Activated T-cell treated with anti-CD3 and anti-CD28 coated beads, Interleukin-2, amount 50 U/mL, for 1 hour (primary cell): ENCODE measurements around the gene RETN.

Experiments
- DNase-seq: peaks from one replicate; pipeline ENCODE4 v3.0.0-alpha.2; 2020

The RETN gene

DNA sequence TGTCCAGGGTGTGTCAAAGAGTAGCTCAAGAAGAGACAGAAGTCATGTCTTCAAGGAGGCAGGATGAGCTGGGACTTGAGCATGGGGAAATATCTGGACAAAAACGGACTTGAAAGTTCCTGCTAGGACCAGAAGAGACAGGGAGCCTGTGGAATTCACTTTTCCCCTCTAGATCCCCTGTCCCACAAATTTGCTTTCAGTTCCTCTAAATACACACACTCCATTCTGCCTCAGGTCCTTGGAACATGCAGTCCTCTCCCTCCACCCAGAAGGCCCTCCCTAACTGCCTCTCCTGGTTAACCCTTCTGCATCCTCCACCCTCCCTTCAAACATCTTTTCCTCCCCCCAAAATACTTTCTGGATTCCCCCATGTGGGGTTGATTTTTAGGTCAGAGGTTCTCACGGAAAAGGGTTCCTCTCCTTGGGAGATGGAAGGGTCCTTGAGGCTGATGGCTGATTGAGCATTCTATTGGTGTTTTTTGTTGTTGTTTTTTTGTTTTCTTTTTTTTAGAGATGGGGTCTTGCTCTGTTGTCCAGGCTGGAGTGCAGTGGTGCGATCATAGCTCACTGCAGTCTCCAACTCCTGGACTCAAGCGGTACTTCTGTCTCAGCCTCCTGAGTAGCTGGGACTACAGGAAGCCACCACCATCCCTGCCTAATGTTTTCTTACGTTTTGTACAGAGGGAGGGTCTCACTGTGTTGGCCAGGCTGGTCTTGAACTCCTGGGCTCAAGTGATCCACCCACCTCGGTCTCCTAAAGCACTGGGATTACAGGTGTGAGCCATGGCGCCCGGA is 6.9 kb upstream of the RETN start:
- DNase-seq, result no peak

DNA sequence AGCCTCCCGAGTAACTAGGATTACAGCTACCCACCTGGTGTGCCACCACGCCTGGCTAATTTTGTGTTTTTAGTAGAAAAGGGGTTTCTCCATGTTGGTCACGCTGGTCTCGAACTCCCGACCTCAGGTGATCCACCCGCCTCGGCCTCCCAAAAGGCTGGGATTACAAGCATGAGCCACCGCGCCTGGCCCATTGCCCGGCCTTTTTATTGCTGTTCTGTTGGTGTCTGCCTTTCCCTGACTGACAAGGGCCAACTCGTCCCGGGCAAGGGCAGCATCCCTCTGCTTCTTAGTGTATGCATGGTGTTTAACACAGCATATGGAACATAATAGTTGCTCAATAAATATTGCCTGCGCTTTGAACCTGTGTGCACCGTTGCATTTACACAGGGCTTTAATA is 6.2 kb upstream of the RETN start:
- no peak for DNase-seq

DNA sequence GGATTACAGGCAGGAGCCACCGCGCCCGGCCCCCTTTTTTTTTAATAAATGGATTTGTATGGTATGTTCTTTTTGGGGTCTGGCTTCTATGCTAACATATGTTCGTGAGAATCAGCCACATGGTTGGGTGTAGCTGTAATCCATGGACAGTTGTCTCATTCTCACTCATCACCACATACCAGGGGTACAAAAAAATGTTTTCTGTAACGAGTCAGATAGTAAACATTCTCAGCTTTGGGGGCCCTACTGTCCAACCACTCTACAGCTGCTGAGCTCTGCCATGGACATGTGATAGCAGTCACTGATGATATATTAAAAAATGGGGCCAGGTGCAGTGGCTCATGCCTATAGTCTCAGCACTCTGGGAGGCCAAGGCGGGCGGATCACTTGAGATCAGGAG is 5.1 kb upstream of the RETN start:
- DNase-seq, result no peak

DNA sequence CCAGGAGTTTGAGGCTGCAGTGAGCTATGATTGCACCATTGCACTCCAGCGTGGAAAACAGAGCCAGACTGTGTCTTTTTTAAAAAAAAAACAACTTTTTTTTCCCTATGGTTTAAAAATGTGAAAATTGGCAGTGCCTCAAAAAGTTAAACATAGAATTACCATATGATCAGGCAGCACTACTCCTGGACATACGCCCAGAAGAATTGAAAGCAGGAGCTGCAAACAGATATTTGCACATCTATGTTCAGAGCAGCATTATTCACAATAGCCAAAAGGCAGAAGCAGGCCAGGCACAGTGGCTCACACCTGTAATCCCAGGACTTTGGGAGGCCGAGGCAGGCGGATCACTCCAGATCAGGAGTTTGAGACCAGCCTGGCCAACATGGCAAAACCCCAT is 3.8 kb upstream of the RETN start:
- no peak for DNase-seq

DNA sequence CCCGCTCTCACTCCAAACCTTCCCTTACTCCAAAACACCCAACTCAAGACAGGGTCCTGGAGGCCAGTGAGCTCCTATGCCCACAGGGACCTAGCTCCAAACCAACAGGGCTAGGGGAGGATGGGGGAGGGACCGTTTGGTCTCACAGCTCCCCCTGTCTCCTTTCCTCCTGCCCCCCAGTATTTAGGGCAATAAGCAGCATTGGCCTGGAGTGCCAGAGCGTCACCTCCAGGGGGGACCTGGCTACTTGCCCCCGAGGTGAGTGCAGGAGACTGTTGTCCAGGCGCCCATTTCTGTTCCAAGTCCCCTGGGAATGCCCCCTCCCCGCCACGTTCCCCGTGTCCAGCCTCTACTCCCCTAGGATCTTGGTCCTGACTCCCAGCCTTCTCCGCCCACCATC is 792 bp downstream of the RETN start:
- DNase-seq, result no peak

DNA sequence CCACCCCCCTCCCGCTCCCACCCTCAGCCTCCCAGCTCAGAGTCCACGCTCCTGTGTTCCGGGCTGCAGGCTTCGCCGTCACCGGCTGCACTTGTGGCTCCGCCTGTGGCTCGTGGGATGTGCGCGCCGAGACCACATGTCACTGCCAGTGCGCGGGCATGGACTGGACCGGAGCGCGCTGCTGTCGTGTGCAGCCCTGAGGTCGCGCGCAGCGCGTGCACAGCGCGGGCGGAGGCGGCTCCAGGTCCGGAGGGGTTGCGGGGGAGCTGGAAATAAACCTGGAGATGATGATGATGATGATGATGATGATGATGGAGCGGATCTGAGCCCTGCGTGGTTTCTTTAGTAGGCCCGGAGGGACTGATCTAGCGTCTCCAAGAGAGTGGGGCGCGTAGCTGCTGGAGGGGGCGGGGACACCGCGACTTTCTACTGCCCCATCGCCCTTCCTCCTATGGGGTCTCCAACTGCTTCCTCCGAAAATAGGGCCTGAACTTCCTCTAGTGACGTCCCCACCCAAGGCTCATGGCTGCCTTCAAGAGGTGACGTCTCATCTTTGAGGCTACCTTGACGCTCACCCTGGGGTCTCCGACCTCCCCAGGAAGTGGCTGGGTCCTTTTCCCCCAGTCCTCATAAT is 1.4 kb downstream of the RETN start:
- no peak for DNase-seq

DNA sequence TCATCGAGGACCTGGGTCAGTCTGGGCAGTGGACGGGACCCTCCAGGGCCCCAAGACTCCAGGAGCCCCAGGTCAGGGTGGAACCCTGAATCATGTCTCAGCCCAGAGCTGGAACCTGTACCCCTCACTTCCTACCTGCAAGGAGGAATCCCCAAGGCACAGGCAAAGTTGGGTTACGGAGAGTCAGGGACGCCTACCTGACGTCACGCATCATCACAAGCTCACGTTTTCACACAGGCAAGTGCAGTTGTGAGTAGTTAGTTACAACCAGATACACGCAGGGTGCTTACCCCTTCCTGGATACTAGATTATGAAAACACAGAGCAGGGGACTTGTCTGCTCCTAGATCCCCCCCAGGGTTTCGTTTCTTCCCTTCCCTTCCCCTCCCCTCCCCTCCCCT is 1.9 kb downstream of the RETN start:
- DNase-seq, result no peak

DNA sequence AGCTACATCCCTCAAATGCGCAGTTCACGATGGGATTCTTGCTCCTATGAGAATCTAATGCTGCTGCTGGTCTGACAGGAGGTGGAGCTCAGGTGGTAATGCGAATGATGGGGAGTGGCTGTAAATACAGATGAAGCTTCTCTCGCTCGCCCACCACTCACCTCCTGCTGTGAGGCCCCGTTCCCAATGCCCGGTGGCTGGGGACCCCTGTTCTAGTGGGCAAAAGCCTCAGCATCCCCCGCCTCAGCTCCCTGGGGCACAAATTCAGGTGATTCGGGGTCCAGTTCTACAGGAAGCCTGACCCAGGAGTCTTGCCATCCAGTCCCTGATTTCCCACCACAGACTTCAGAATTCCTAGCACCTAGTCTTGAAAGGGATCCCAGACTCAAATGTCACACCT is 3.7 kb downstream of the RETN start:
- DNase-seq, result no peak

DNA sequence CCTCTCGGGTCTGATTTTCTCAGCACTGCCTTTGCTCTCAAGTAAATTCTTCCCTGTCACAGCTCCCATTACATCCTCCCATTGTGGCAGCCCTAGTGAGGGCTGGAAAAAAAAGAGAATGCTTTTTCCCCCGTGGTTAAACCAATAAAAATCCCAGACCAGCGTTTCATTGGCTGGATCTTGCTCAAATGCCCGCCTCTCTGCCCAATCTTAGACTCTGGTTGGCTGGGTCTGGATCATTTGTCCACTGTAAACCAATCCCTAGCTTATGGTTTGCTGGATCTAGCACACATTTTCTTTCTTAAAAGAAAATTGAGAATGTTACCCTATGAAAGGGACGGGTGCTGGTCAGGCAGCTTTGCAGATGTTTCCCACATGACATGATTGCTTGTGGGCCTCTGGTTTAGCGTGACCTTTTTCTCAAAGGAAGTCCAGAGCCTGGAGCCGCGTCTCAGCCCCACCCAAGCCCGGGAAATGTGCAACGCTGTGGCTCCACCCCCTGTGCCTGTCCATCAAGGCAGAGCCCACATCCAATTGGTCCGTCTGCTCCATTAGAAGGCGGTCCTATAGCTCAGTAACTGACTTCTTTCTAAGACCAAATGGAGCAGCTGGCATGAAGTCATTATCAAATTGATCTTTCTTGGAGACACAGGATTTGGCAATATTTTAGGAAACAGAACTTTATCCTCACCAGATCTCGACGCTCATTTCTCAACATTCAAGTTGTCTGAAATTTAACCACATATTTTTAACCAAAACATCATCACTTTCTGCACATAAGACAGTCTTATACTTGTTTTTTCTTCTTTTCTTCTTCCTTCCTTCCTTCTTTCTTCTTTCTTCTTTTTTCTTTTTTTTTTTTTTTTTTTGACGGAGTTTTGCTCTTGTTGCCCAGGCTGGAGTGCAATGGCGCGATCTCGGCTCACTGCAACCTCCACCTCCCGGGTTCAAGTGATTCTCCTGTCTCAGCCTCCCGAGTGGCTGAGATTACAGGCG is 5.5 kb downstream of the RETN start:
- DNase-seq, result no peak

DNA sequence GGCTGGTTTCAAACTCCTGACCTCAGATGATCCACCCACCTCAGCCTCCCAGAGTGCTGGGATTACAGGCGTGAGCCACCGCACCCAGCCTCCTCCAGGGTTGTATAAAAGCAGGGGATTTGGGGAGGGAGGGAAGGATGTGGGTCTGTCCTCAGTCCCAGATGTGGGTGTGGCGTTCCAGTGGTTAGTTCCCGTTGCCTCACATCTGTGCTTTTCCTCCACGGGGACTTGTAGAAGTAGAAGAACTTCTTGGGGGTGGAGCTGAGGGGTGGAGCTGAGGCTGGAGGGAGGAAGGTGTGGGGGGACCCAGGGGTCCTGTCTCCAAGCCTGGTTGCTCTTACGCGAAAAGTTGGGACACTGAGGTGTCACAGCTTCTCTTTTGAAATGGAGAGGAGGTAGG is 7.5 kb downstream of the RETN start:
- no peak for DNase-seq

DNA sequence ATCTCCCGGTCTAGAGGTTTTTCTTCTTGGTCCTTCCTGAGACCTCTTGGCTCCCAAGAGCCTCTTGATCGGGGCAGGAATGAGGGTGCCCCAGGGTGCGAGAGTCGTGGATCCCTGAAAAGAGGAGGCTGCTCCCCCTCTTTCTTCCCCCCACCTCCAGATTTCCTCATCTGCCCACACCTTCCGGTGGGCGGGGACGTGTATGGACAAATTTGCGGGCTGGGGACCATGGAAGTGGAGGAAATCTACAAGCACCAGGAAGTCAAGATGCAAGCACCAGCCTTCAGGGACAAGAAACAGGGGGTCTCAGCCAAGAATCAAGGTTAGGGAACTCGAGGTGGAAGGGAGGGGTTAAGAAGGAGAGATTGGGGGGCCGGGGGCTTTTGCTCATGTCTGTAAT is 8.0 kb downstream of the RETN start, which contains the start of gene MCEMP1:
TSS of gene MCEMP1 (plus strand) at position 237 of the 400 bp plus-strand sequence. CDS start at position 268, 31 bp downstream.
- DNase-seq, result no peak

DNA sequence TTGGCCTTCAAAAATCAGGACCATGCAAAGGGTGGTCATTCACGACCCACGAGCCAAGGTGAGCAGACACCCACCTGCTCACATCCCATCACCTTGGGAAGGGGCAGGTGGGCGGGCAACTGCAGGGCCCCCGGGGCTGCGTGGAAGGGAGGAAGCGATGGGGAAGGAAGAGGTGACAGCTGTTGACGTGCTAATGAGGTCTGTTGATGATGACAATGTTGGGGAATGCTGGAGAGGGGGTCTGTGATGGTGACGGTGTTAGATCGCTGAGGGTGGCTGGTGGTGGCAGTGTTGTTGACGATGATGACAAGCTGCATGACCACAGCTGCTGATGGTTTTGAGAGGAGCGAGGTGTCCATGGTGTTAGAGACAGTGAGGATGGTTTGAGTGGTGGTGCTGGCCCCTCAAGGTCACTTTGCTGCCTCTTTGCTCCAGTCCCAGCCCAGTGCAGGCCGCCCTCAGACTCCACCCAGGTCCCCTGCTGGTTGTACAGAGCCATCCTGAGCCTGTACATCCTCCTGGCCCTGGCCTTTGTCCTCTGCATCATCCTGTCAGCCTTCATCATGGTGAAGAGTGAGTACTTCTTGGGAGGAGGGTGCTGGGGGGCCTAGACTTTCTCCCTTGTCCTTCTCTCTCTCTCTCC is 8.9 kb downstream of the RETN start:
- no peak for DNase-seq

DNA sequence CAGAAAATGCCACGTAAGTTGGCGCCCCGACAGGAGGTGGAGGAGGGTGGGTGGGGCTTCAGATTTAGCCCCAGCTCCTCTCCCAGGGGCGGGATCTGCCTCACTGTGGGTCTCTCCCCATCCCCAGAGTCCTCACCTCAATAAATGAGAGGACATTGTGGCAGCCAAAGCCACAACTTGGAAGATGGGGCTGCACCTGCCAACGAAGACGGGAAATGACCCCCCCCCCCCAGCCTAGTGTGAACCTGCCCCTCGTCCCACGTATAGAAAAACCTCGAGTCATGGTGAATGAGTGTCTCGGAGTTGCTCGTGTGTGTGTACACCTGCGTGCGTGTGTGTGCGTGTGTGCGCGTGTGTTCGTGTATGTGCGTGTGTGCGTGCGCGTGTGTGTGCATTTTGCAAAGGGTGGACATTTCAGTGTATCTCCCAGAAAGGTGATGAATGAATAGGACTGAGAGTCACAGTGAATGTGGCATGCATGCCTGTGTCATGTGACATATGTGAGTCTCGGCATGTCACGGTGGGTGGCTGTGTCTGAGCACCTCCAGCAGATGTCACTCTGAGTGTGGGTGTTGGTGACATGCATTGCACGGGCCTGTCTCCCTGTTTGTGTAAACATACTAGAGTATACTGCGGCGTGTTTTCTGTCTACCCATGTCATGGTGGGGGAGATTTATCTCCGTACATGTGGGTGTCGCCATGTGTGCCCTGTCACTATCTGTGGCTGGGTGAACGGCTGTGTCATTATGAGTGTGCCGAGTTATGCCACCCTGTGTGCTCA is 10.3 kb downstream of the RETN start:
- DNase-seq, result peak; percentile 67

DNA sequence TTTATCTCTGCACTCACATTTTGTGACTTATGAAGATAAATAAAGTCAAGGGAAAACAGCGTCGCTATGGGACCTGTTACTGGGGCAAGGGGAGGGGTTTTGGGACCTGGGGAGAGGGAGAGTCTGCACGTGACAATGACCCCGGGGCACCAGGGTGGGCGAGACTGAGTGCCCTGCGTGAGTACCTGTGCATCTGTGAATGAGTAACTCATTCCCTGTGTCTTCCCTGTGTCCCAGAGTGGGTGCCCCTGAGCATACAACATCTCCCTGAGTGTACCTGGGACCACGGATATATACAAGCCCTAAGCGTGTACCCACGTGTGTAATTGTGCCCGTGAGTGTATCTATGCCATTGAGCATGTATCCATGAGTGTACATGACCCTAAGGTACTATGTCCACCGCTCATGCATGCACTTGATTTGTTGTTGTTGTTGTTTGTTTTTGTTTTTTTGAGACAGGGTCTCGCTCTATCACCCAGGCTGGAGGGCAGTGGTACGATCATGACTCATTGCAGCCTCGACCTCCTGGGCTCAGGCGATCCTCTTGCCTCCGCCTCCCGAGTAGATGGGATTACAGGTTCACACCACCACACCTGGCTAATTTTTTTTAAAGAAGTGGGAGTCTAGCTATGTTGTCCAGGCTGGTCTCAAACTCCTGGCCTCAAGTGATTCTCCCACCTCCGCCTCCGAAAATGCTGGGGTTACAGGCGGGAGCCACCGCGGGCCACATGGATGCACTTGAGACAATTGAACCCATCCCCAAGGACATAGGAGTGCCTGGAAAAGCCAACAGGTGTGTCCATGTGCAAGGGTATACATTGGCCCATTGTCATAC is 11.1 kb downstream of the RETN start:
- DNase-seq, result no peak

DNA sequence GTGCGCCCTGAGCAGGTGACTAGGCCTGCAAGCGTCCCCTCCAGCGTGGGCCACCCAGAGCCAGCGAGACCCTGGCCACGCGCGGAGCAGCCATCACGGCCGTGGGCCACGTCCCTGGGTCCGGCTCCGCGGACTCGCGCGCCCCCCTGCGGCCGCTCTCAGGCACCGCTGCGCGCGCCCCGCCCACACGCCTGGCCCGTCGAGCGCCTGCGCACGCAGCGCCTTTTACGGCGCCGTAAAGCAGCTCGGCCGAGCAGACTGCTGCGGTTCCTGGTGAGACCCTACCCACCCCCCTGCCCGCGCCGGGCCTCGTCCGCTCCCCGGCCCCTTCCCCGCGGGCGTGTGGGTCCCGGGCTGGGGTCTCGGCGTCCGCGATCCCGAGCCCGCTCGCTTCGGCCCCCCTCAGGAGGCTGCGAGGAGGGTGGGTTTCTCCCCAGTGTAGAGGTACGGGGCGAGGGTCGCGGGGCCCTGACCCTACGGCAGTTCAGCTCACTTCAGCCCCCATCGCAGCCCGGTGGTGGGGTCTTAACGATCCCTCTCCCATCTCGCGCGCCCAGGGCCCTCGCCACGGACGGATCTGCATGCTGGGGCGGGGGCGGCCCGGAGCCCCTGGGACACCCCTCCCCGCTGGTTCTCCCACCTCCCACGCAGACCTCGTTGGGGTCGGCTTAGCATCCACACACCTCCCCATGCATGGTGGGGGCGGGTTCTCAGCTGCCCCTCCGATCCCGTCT is 11.9 kb downstream of the RETN start, which contains the start of gene TRAPPC5:
TSS of gene TRAPPC5 (plus strand) at position 228 of the 734 bp plus-strand sequence. CDS start 1,421 bp downstream, outside the sequence.
- DNase-seq, result peak; percentile 92

DNA sequence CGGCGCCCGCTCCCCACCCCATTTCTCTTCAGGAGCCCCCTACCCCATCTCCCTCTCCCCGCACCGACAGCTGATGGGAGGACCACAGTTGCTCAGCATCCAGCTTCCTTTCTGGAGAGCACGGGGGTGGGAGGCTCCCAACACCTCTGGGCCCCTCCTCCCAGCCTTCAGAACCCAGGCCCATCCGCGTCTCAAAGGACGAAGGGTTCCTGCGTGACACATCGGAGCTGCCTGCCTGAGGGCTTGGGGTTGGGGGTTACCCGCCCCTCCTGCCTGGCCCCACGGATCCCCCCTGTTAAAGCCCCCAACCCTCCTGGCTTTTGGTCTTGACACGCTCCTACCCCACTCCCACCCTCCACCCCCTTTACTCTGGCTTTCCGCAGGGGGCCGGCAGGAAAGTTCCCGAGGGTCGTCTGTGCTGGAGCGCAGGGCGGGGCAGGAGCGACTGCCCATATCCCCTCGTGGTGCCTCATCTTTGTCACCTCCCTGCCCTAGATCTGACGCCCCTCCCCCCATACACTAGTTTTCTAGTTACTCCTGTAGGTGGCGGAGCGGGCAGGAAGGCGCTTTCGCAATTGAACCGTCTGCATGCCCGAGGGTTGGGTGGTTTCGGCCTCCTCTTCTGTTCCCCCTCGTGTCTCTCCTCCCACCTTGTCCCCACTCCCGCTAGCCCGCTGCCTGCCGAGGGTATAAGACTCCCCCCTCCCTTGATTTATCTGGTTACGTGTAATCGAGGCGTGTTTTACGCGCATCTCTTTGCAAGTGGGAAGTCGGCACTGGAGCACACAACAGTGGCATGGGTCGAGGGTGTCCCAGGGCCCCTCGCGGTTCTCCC is 12.7 kb downstream of the RETN start:
- peak; percentile 76 for DNase-seq

DNA sequence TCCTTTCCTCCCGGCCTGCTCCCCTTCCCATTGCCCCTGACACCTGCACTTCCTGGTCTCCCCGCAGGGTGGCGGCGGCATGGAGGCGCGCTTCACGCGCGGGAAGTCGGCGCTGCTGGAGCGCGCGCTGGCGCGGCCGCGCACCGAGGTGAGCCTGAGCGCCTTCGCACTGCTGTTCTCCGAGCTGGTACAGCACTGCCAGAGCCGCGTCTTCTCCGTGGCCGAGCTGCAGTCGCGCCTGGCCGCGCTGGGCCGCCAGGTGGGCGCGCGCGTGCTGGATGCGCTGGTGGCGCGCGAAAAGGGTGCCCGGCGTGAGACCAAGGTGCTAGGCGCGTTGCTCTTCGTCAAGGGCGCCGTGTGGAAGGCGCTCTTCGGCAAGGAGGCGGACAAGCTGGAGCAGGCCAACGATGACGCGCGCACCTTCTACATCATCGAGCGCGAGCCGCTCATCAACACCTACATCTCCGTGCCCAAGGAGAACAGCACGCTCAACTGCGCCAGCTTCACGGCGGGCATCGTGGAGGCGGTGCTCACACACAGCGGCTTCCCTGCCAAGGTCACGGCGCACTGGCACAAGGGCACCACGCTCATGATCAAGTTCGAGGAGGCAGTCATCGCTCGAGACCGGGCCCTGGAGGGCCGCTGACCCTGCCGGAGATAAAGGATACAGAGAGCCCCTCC is 13.5 kb downstream of the RETN start:
- no peak for DNase-seq
